Spleen (tissue), 11 donors: ENCODE measurements around the gene MAMDC4. TPM values are rescaled to one million over a fixed set of nuclear protein-coding genes. Genes with fewer than 3 reads are reported as not detected.
A peak's percentile ranks its signal among the peaks of the same experiment; 100 is the strongest.

Experiments
- DNase-seq: peaks from one replicate; pipeline ENCODE4 v3.0.0-alpha.2; 2020
- H3K27ac ChIP-seq, 8 donors: fragments of 200-600 bp; sonication (generic) in 7 of 8; 1 replicate in 4 of 8; 2 replicates in 4 of 8; pipeline versions ENCODE4 v1.5.0 to v1.8.0; 2016 to 2021; ENCODE audit warnings: inconsistent platforms in 4 of 8, mild to moderate bottlenecking in 4 of 8, moderate library complexity in 1 of 8
- H3K27me3 ChIP-seq, 7 donors: fragments of 200-600 bp; sonication (generic) in 6 of 7; replicated peaks in 1 of 7; 1 replicate in 4 of 7; 2 replicates in 3 of 7; pipeline versions ENCODE4 v1.5.0 to v1.8.0; 2016 to 2021; ENCODE audit warnings: inconsistent platforms in 3 of 7, mild to moderate bottlenecking in 1 of 7
- H3K36me3 ChIP-seq, 6 donors: fragments of 200-600 bp; sonication (generic) in 5 of 6; 1 replicate in 4 of 6; 2 replicates in 2 of 6; pipeline versions ENCODE4 v1.5.0 to v1.8.0; 2016 to 2021; ENCODE audit warnings: inconsistent platforms in 2 of 6
- H3K4me1 ChIP-seq, 6 donors: fragments of 200-600 bp; sonication (generic) in 5 of 6; 1 replicate in 3 of 6; 2 replicates in 3 of 6; pipeline versions ENCODE4 v1.5.0 to v1.8.0; 2016 to 2021; ENCODE audit warnings: inconsistent platforms in 3 of 6
- H3K4me3 ChIP-seq, 8 donors: fragments of 200-600 bp; sonication (generic) in 7 of 8; 1 replicate in 4 of 8; 2 replicates in 4 of 8; pipeline versions ENCODE4 v1.5.0 to v1.8.0; 2016 to 2021; ENCODE audit warnings: inconsistent platforms in 4 of 8, mild to moderate bottlenecking in 4 of 8, moderate library complexity in 2 of 8
- H3K9me3 ChIP-seq, 8 donors: fragments of 200-600 bp; sonication (generic) in 7 of 8; 1 replicate in 4 of 8; 2 replicates in 4 of 8; pipeline versions ENCODE4 v1.5.0 to v1.8.0; 2016 to 2021; ENCODE audit warnings: inconsistent platforms in 4 of 8
- POLR2A ChIP-seq, 3 donors: fragments of 450-650 bp; IDR thresholded peaks; one replicate each; pipeline ENCODE4 v1.5.1; 2017; ENCODE audit warnings: antibody characterized with exemption in 3 of 3, mild to moderate bottlenecking in 1 of 3
- POLR2AphosphoS5 ChIP-seq, 3 donors: sonication (generic); formaldehyde crosslinking; IDR thresholded peaks; one replicate each; pipeline ENCODE4 v1.5.1; 2017; ENCODE audit warnings: antibody characterized with exemption in 3 of 3
- WGBS, 5 donors: extraction: QIAGEN DNeasy Blood & Tissue Kit in 3 of 5; methylation state at CpG; one replicate each; pipeline versions ENCODE4 v1.1.5 to v1.1.7; 2013 to 2018; 5-methylcytosine and 5-hydroxymethylcytosine counted together
- intact Hi-C: fragments of 100-400 bp; cut with DNase I; formaldehyde crosslinking; loops from one replicate; pipeline ENCODE4 v1.15.0; 2023; ENCODE audit warnings: low total_unique reads
- microRNA-seq, 3 donors: library from miRNA; unstranded; fragments of <30 nt; microRNA quantifications; one replicate each; pipeline versions ENCODE4 to v1.1.0, GENCODE V29; 2019 to 2020
- polyA plus RNA-seq, 3 donors: library from polyadenylated mRNA; stranded (reverse); fragments of 200-250 nt; gene quantifications; one replicate each; pipeline ENCODE4 v1.2.1, GENCODE V29; 2013
- small RNA-seq, 4 donors: library from RNA; depleted of rRNA; stranded (forward); fragments of <200 nt; gene quantifications; one replicate each; pipeline ENCODE3, GENCODE V24; 2016
- total RNA-seq, 7 donors: library from RNA; depleted of rRNA in 3 of 7; stranded (reverse); fragments of >200 nt in 3 of 7; fragmentation: NEBNext Ultra II Directional in 4 of 7; extraction: Animal tissue kit (Norgen Biotek cat#: 25700) in 4 of 7; gene quantifications; one replicate each; pipeline versions ENCODE4 v1.1.0 to v1.2.1, GENCODE V29; 2016 to 2021
- TF ChIP-seq, protein P1 (sequence below), 11 experiments: fragments of 200-600 bp in 7 of 11; fragments of 450-650 bp in 4 of 11; sonication (generic) in 4 of 11; IDR thresholded peaks in 8 of 11; conservative IDR thresholded peaks in 3 of 11; 1 replicate in 7 of 11; 2 replicates in 4 of 11; pipeline versions ENCODE4 v1.4.0 to v1.8.0; 2016 to 2021; ENCODE audit warnings: antibody characterized with exemption in 11 of 11, inconsistent platforms in 4 of 11, mild to moderate bottlenecking in 1 of 11
- donor health status: healthy with polysubstance abuse.
- donor health status: DM: no; HTN: no; CAD: no; lungs with moderate emphysema.
- donor health status: DM: no; HTN: no; CAD: no.
- donor health status: Bipolar disorder and iron deficiency.
- donor health status: healthy.
- donor health status: DM: no; HTN: no; CAD: no.
- donor health status: DM: yes; HTN: yes; CAD: no.

Gene MAMDC4
- total and polyA plus RNA-seq, 10 donors = 4.9 to 32.0 (median 12.0) TPM

GRCh38 chr9:136907011-136907914 lies 55.1 kb downstream of the MAMDC4 start:
- TF ChIP-seq, protein P1, sequence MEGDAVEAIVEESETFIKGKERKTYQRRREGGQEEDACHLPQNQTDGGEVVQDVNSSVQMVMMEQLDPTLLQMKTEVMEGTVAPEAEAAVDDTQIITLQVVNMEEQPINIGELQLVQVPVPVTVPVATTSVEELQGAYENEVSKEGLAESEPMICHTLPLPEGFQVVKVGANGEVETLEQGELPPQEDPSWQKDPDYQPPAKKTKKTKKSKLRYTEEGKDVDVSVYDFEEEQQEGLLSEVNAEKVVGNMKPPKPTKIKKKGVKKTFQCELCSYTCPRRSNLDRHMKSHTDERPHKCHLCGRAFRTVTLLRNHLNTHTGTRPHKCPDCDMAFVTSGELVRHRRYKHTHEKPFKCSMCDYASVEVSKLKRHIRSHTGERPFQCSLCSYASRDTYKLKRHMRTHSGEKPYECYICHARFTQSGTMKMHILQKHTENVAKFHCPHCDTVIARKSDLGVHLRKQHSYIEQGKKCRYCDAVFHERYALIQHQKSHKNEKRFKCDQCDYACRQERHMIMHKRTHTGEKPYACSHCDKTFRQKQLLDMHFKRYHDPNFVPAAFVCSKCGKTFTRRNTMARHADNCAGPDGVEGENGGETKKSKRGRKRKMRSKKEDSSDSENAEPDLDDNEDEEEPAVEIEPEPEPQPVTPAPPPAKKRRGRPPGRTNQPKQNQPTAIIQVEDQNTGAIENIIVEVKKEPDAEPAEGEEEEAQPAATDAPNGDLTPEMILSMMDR (IDR thresholded peaks at IDR 0.05 in 8 of 11, conservative IDR thresholded peaks at IDR 0.05 in 3 of 11) = no peak
- TF ChIP-seq POLR2AphosphoS5 (IDR thresholded peaks at IDR 0.05) (no peak), POLR2A (IDR thresholded peaks at IDR 0.05) (no peak)
- Histone ChIP-seq H3K4me1 (peaks cover 17 to 44% (median 26%) of the 10 kb centered on the region in 6 donors), H3K36me3 (peaks cover 0 to 96% (median 53%) of the 10 kb centered on the region in 6 donors), H3K27me3 (no peaks in the 10 kb centered on the region), H3K27ac (peak overlapping the region in 2 of 8 donors; percentile 23 to 92), H3K4me3 (no peak overlapping the region), H3K9me3 (no peaks in the 10 kb centered on the region)
- 96 to 98% (median 96%) methylated on average over 25 to 29 of the region's 29 CpGs for WGBS, 5 donors
- intact Hi-C loops = no loop called here
- peak; percentile 60 for DNase-seq

Small RNAs within 50 kb of the gene (microRNA-seq; reads per million reads assigned to microRNA genes)
- 0 reads per million in 3 donors for gene MIR4292
- 1.4 to 3.3 (median 2.1) reads per million in 3 donors for gene MIR4479

Small RNAs within 50 kb of the gene (small RNA-seq; reads per million reads assigned to genes)
- gene MIR4292 (0 reads per million in 4 donors), gene MIR4479 (0 to 0.14 (median 0) reads per million in 4 donors)

Other genes with a start within 250 kb of the MAMDC4 start
- gene EGFL7, start 189.4 kb upstream of the MAMDC4 start, total RNA-seq = 100 to 1,000 TPM; 132 to 246 (median 179) TPM
- 100 to 1,000 TPM; 169 to 522 (median 409) TPM for gene EGFL7, start 189.4 kb upstream of the MAMDC4 start, polyA plus RNA-seq
- gene AGPAT2, start 164.9 kb upstream of the MAMDC4 start, total RNA-seq = 10 to 100 TPM; 26.9 to 47.7 (median 40.4) TPM
- gene AGPAT2, start 164.9 kb upstream of the MAMDC4 start, polyA plus RNA-seq = 10 to 100 TPM; 31.9 to 43.8 (median 35.1) TPM
- gene DIPK1B, start 139.8 kb upstream of the MAMDC4 start, total RNA-seq = 10 to 100 TPM in 5 of 7 donors, 1 to 10 TPM in 2; 5.2 to 26.5 (median 13.3) TPM
- 10 to 100 TPM in 2 of 3 donors, 1 to 10 TPM in 1; 8.2 to 16.8 (median 11.3) TPM for gene DIPK1B, start 139.8 kb upstream of the MAMDC4 start, polyA plus RNA-seq
- 10 to 100 TPM in 5 of 7 donors, 1 to 10 TPM in 2; 7.2 to 18.0 (median 12.8) TPM for gene LCN10, start 109.4 kb upstream of the MAMDC4 start, total RNA-seq
- 10 to 100 TPM; 22.6 to 41.3 (median 24.5) TPM for gene LCN10, start 109.4 kb upstream of the MAMDC4 start, polyA plus RNA-seq
- 1 to 10 TPM; 1.2 to 8.7 (median 3.7) TPM for gene LCN6, start 103.8 kb upstream of the MAMDC4 start, total RNA-seq
- 10 to 100 TPM in 1 of 3 donors, 1 to 10 TPM in 2; 3.7 to 18.9 (median 5.0) TPM for gene LCN6, start 103.8 kb upstream of the MAMDC4 start, polyA plus RNA-seq
- gene LCN8, start 94.1 kb upstream of the MAMDC4 start, total RNA-seq = 1 to 10 TPM in 1 of 7 donors, under 1 TPM in 2, not detected in 4; 0.13 to 2.8 (median 0.51) TPM
- gene LCN8, start 94.1 kb upstream of the MAMDC4 start, polyA plus RNA-seq = under 1 TPM; 0.22 to 0.70 (median 0.46) TPM
- under 1 TPM in 1 of 7 donors, not detected in 6; 0.35 TPM for gene LCN15, start 87.8 kb upstream of the MAMDC4 start, total RNA-seq
- not detected for gene LCN15, start 87.8 kb upstream of the MAMDC4 start, polyA plus RNA-seq
- gene TMEM141, start 61.0 kb upstream of the MAMDC4 start, total RNA-seq = 10 to 100 TPM; 32.1 to 50.7 (median 44.3) TPM
- 10 to 100 TPM; 54.5 to 92.8 (median 92.6) TPM for gene TMEM141, start 61.0 kb upstream of the MAMDC4 start, polyA plus RNA-seq
- 1 to 10 TPM in 1 of 7 donors, under 1 TPM in 6; 0.44 to 1.6 (median 0.68) TPM for gene CCDC183, start 56.0 kb upstream of the MAMDC4 start, total RNA-seq
- gene CCDC183, start 56.0 kb upstream of the MAMDC4 start, polyA plus RNA-seq = 1 to 10 TPM in 1 of 3 donors, under 1 TPM in 2; 0.41 to 1.2 (median 0.99) TPM
- gene RABL6, start 44.4 kb upstream of the MAMDC4 start, total RNA-seq = 10 to 100 TPM; 47.9 to 68.2 (median 58.2) TPM
- 10 to 100 TPM; 32.7 to 70.0 (median 38.3) TPM for gene RABL6, start 44.4 kb upstream of the MAMDC4 start, polyA plus RNA-seq
- gene AJM1, start 9.9 kb upstream of the MAMDC4 start, total RNA-seq = 10 to 100 TPM in 1 of 7 donors, 1 to 10 TPM in 6; 3.3 to 13.1 (median 6.3) TPM
- gene AJM1, start 9.9 kb upstream of the MAMDC4 start, polyA plus RNA-seq = 1 to 10 TPM in 2 of 3 donors, under 1 TPM in 1; 0.91 to 3.9 (median 1.0) TPM
- 10 to 100 TPM; 32.3 to 71.0 (median 63.3) TPM for gene PHPT1, start 2.9 kb upstream of the MAMDC4 start, total RNA-seq
- 100 to 1,000 TPM in 2 of 3 donors, 10 to 100 TPM in 1; 95.9 to 117 (median 106) TPM for gene PHPT1, start 2.9 kb upstream of the MAMDC4 start, polyA plus RNA-seq
- 100 to 1,000 TPM; 184 to 241 (median 225) TPM for gene EDF1, start 14.0 kb downstream of the MAMDC4 start, total RNA-seq
- gene EDF1, start 14.0 kb downstream of the MAMDC4 start, polyA plus RNA-seq = 100 to 1,000 TPM; 347 to 462 (median 441) TPM
- 10 to 100 TPM; 14.9 to 49.7 (median 29.6) TPM for gene TRAF2, start 34.2 kb downstream of the MAMDC4 start, total RNA-seq
- gene TRAF2, start 34.2 kb downstream of the MAMDC4 start, polyA plus RNA-seq = 10 to 100 TPM; 13.6 to 23.1 (median 19.6) TPM
- 100 to 1,000 TPM in 6 of 7 donors, 10 to 100 TPM in 1; 97.6 to 170 (median 105) TPM for gene FBXW5, start 92.4 kb downstream of the MAMDC4 start, total RNA-seq
- gene FBXW5, start 92.4 kb downstream of the MAMDC4 start, polyA plus RNA-seq = 100 to 1,000 TPM in 2 of 3 donors, 10 to 100 TPM in 1; 90.8 to 154 (median 123) TPM
- 1 to 10 TPM in 6 of 7 donors, not detected in 1; 2.3 to 7.4 (median 3.8) TPM for gene C8G, start 92.9 kb downstream of the MAMDC4 start, total RNA-seq
- 1 to 10 TPM; 3.2 to 4.3 (median 3.7) TPM for gene C8G, start 92.9 kb downstream of the MAMDC4 start, polyA plus RNA-seq
- gene LCN12, start 99.9 kb downstream of the MAMDC4 start, total RNA-seq = 10 to 100 TPM in 4 of 7 donors, 1 to 10 TPM in 3; 3.1 to 63.4 (median 12.5) TPM
- gene LCN12, start 99.9 kb downstream of the MAMDC4 start, polyA plus RNA-seq = 1 to 10 TPM in 2 of 3 donors, under 1 TPM in 1; 0.83 to 6.7 (median 4.8) TPM
- 100 to 1,000 TPM; 134 to 457 (median 378) TPM for gene PTGDS, start 125.2 kb downstream of the MAMDC4 start, total RNA-seq
- gene PTGDS, start 125.2 kb downstream of the MAMDC4 start, polyA plus RNA-seq = 1,000 to 10,000 TPM in 1 of 3 donors, 100 to 1,000 TPM in 2; 462 to 1,396 (median 703) TPM
- gene LCNL1, start 130.6 kb downstream of the MAMDC4 start, total RNA-seq = 1 to 10 TPM; 1.8 to 8.3 (median 3.3) TPM
- gene LCNL1, start 130.6 kb downstream of the MAMDC4 start, polyA plus RNA-seq = 1 to 10 TPM; 1.3 to 4.7 (median 2.3) TPM
- gene PAXX, start 140.1 kb downstream of the MAMDC4 start, total RNA-seq = 10 to 100 TPM; 51.3 to 72.9 (median 63.9) TPM
- 100 to 1,000 TPM; 168 to 264 (median 261) TPM for gene PAXX, start 140.1 kb downstream of the MAMDC4 start, polyA plus RNA-seq
- 10 to 100 TPM in 1 of 7 donors, 1 to 10 TPM in 6; 3.5 to 10.7 (median 5.5) TPM for gene CLIC3, start 144.2 kb downstream of the MAMDC4 start, total RNA-seq
- gene CLIC3, start 144.2 kb downstream of the MAMDC4 start, polyA plus RNA-seq = 1 to 10 TPM; 2.9 to 7.2 (median 5.3) TPM
- 10 to 100 TPM; 36.3 to 97.5 (median 59.0) TPM for gene ABCA2, start 175.9 kb downstream of the MAMDC4 start, total RNA-seq
- 10 to 100 TPM; 11.9 to 38.6 (median 19.6) TPM for gene ABCA2, start 175.9 kb downstream of the MAMDC4 start, polyA plus RNA-seq
- 10 to 100 TPM in 2 of 7 donors, 1 to 10 TPM in 5; 5.5 to 14.9 (median 6.7) TPM for gene FUT7, start 179.7 kb downstream of the MAMDC4 start, total RNA-seq
- gene FUT7, start 179.7 kb downstream of the MAMDC4 start, polyA plus RNA-seq = 1 to 10 TPM; 4.0 to 6.9 (median 4.8) TPM
- gene NPDC1, start 193.8 kb downstream of the MAMDC4 start, total RNA-seq = 100 to 1,000 TPM in 5 of 7 donors, 10 to 100 TPM in 2; 86.3 to 197 (median 111) TPM
- 100 to 1,000 TPM; 104 to 358 (median 256) TPM for gene NPDC1, start 193.8 kb downstream of the MAMDC4 start, polyA plus RNA-seq
- under 1 TPM in 2 of 7 donors, not detected in 5; 0.32 to 0.40 TPM for gene ENTPD2, start 201.7 kb downstream of the MAMDC4 start, total RNA-seq
- gene ENTPD2, start 201.7 kb downstream of the MAMDC4 start, polyA plus RNA-seq = under 1 TPM in 2 of 3 donors, not detected in 1; 0.11 to 0.58 TPM
- gene SAPCD2, start 218.2 kb downstream of the MAMDC4 start, total RNA-seq = 1 to 10 TPM; 2.1 to 6.5 (median 3.0) TPM
- 1 to 10 TPM in 2 of 3 donors, under 1 TPM in 1; 0.76 to 2.5 (median 2.4) TPM for gene SAPCD2, start 218.2 kb downstream of the MAMDC4 start, polyA plus RNA-seq
- gene UAP1L1, start 225.2 kb downstream of the MAMDC4 start, total RNA-seq = 10 to 100 TPM; 19.5 to 35.9 (median 28.6) TPM
- gene UAP1L1, start 225.2 kb downstream of the MAMDC4 start, polyA plus RNA-seq = 10 to 100 TPM; 12.5 to 29.7 (median 24.6) TPM
- 10 to 100 TPM; 43.2 to 67.9 (median 51.7) TPM for gene MAN1B1, start 234.6 kb downstream of the MAMDC4 start, total RNA-seq
- gene MAN1B1, start 234.6 kb downstream of the MAMDC4 start, polyA plus RNA-seq = 100 to 1,000 TPM in 1 of 3 donors, 10 to 100 TPM in 2; 49.6 to 112 (median 90.0) TPM